H4 (cell line): ENCODE results near the gene MYO1H. TPM values are rescaled to one million over a fixed set of nuclear protein-coding genes. Genes with fewer than 3 reads are reported as not detected.

Experiments
- DNase-seq: peaks from one replicate; pipeline ENCODE4 v3.0.0-alpha.2; 2015; ENCODE audit warnings: low spot score
- total RNA-seq: library from RNA; depleted of rRNA; stranded (reverse); fragments of >200 nt; shearing (Covaris generic); gene quantifications from 2 replicates; pipeline ENCODE4 v1.2.3, GENCODE V29; 2014; rRNA removed

MYO1H gene
- total RNA-seq, 1 experiment from 2014 or later: not detected

DNA sequence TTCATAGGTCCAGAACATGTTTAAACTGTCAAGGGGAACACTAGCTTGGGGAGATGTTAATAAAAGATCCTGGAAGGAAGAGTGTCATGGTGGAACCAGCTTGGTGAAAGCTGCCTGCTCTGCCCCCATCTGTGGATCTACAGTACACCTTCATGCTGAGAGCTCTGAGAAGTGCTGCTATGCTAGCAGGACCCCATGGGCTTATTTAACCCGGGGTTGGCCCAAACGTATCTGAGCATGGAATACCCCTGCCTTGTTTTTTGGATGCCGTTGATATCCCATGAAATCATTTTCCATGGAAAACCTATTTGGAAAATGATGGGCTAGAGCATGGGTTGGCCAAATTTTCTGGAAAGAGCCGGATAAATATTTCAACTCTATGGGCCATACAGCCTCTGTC is 144.0 kb downstream of the MYO1H start:
- no peak for DNase-seq

DNA sequence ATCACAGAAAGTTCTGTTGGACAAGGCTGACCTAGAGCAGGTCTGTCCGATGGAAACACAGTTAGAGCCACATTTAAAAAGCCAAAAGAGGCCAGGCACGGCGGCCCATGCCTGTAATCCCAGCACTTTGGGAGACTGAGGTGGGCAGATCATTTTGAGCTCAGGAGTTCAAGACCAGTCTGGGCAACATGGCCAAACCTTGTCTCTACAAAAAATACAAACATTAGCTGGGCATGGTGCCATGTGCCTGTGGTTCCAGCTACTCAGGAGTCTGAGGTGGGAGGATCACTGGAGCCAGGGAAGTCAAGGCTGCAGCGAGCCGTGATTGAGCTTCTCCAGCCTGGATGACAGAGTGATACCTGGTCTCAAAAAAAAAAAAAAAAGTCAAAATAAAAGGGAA is 144.7 kb downstream of the MYO1H start:
- peak; percentile 52 for DNase-seq

- no peak for DNase-seq
Measured at GRCh38 chr12:109493090-109493489, 145.4 kb downstream of the MYO1H start.

GRCh38 chr12:109493938-109494337 is 146.2 kb downstream of the MYO1H start:
- no peak for DNase-seq

GRCh38 chr12:109494348-109494881 is 146.7 kb downstream of the MYO1H start:
- DNase-seq: peak; percentile 25

- DNase-seq: no peak
Measured at GRCh38 chr12:109495012-109495411, 147.3 kb downstream of the MYO1H start.

GRCh38 chr12:109496306-109496705 is 148.6 kb downstream of the MYO1H start:
- DNase-seq: no peak

- no peak for DNase-seq
Measured at GRCh38 chr12:109497675-109498074, 150.0 kb downstream of the MYO1H start.

Other genes with a start within 250 kb of the MYO1H start
- 1.6 and 2.2 TPM in 2 replicates for gene ACACB, start 231.3 kb upstream of the MYO1H start, total RNA-seq
- gene FOXN4, start 38.6 kb upstream of the MYO1H start, total RNA-seq: not detected in 2 replicates
- gene KCTD10, start 129.4 kb downstream of the MYO1H start, total RNA-seq: 15.7 and 23.4 TPM in 2 replicates
- 53.4 and 72.6 TPM in 2 replicates for gene UBE3B, start 129.7 kb downstream of the MYO1H start, total RNA-seq
- 33.0 and 48.4 TPM in 2 replicates for gene MMAB, start 225.6 kb downstream of the MYO1H start, total RNA-seq
- gene MVK, start 225.9 kb downstream of the MYO1H start, total RNA-seq: 24.1 and 24.4 TPM in 2 replicates